ENCODE results near the gene UTP14A.

The UTP14A gene

DNA sequence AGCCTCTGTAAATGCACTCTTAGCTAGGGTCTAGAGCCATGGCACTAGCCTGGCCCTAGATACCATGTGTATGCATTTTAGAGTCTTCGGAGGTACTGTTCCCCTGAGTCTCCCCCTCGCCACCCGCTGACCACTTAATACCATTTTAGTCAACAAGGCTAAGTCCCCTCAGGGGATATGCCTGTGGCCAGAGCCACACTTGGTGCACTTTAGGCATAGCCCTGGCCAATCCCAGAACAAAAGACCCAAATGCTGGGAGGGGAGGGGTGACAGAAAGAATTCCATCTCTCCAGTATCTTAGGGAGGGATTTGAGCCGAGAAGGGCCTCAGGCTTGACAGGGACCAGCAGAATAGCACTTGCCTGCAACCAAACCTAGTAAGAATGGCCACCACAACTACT is 47.9 kb downstream of the UTP14A start:
- DNase-seq (ENCODE audit: low spot score), result no peak

DNA sequence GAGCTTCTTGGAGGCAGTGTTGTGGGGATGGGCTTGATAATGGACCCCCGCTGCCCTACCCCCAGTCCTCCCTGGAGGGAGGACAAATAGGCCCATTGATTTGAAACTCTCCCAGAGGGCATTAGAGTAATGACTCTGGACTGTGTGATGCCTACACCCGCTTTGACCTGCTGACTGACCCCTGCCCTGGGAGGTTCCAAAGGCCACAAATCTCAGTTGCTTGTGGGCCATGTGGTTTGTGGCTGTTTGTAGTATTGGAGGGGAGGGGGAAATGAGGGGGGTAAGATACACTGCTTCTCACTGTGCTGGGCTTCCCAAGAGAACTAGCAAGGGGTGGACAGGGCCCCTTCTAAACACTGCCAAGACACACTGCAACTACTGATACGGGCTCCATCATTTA is 48.8 kb downstream of the UTP14A start:
- DNase-seq (ENCODE audit: low spot score), result no peak

DNA sequence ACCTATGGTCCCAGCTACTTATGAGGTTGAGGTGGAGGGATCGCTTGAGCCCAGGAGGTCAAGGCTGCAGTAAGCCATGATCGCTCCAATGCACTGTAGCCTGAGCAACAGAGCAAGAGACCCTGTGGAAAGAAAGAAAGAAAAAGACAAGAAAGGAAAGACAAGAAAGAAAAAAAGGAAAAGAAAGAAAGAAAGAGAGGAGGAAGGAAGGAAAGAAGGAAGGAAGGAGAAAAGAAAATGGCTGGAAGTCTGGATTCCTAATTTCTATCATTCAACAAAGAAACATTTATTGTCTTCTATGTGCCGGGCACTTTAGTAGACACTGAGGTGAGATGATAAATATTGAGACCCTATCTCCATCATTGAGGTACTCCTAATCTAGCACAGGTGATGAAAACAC is 49.7 kb downstream of the UTP14A start:
- DNase-seq (ENCODE audit: low spot score), result no peak

DNA sequence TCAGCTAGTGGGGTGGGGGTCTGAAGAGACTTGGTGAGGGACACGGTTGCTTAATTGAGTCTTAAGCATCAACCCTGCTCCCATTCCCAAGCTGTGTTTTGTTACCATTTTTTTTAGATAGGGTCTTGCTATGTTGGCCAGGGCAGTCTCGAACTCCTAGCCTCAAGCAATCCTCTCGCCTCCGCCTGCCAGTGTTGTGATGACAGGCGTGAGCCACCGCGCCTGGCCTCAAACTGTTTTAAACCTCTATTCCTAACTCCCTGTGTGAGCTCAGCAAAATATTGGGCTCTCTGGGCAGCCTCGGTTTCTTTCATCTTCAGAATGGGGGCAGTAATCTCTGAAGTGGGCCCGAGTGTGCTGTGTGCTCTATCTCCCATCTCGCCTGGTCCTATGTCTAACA is 50.2 kb downstream of the UTP14A start:
- no peak for DNase-seq (ENCODE audit: low spot score)

DNA sequence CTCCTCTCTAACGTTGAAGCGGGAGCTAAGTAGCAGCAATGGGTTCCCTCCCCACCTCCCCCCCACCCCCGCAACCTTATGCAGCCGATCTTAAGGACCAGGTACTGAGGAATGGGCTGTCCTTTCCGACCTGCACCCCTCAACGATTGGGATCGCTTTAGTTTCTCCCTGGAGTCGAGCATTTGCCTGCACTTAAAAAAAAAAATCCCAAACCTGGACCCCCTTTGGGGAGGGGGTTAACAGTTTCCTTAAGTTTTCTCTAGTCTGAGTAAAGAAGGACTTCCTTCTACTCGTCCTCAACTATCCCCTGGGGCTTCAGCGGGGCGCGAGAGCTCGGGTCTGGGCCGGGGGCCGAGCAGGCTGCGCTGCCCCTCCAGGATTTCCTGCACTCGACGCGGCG is 50.8 kb downstream of the UTP14A start:
- no peak for DNase-seq (ENCODE audit: low spot score)

DNA sequence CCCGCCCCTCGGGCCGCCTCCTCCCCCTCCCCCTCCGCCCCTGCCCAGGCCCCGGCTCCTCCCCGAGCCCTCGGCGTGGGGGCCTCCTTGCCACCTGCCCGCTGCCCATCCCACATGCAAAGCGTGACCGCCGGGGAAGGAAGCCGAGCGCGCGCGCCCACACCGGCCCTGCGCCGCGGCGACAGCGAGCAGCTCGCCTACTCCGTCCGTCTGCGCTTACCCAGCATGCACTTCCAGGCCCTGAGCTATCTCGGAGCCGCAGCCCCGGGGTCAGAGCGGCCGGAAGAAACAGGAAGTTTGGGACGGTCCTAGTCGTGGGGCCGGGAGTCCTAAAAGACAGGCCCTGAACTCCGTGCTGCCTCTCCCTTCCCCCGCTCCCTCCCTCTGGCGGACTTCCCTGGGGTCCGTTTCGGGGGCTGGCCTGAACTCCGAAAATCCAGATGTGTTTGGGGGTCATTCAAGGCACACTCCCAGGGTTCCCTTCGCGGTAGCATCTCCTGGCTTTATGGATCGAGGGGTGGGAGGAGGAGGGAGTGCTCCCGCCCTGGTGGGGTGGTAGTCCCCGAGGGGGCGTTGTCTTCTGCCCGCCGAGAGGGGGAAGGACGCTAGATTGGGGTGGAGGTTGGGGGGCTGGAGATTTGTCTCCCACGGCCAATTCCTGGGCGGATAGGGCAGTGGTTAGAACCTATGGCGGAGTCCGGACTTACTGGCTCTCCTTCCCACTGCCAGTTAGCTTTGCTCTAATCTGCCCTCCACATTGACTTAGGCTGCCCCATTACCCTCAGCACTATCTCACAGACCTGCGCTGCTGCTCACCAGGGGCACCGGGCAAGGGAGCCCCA is 51.5 kb downstream of the UTP14A start:
- DNase-seq (ENCODE audit: low spot score), result peak; percentile 53

DNA sequence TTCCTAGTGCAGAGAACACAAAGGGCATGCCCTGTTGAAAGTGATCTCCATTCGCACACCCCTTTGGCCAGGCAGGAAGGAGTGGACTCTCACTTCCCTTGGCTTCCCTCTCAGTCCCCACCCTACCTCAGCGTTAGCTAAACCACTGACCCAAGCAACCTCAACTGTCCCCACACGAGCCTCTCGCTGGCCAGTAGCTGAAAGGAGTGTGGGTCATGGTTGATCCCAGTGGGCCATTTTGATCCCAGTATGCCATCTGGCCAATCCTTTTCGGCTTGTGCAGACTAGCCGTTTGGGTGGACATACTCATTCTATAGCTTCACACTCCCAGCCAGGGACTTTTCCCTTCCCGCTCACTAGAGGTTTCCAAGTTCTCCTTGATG is 52.1 kb downstream of the UTP14A start:
- no peak for DNase-seq (ENCODE audit: low spot score)

DNA sequence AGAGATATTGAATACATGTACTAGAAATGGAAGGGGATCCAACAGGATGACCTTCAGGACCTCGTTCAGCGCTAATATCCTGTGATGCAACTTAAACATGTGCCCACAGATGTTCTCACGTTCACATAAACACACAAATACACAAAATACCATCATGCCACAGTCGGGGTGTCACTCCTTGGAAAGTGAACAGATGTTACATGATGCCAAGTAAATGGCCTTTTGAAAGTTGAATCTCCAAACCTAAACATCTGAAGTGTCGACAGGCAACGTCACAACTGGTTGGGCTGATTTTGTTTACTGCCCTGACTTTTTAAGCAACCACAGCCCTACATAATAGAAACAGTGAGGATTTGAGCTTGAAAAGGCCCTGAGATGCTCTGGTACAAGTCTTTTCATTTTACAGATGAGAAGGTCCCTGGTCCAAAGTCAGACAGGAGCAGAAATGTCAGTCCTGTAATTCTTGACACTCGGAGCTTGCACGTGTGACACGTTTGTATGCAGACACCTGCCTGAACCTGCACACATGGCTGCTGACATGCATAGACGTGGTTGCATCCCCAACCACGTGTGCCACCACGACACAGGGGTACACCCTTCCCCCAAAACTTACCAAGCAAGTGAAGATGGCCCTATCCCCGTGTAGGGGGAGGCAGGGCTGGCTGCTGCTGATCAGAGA is 53.0 kb downstream of the UTP14A start:
- DNase-seq (ENCODE audit: low spot score), result no peak

DNA sequence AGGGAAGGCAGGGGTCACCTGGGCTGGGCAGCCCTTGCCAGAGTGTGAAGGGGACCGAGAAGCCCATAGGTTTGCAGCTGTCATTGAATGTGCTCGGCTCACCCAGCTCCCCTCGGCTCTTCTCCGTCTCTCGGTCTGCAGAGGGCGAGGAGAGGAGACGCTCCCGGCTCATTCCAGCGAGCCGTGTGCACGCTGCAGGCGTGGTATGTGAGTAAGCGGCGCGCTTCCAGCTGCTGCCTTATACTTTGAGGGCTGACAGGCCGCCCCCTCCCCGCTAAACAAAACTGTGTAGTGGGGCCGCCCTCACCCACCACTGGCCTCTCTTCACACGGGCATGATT is 53.5 kb downstream of the UTP14A start:
- DNase-seq (ENCODE audit: low spot score), result no peak

DNA sequence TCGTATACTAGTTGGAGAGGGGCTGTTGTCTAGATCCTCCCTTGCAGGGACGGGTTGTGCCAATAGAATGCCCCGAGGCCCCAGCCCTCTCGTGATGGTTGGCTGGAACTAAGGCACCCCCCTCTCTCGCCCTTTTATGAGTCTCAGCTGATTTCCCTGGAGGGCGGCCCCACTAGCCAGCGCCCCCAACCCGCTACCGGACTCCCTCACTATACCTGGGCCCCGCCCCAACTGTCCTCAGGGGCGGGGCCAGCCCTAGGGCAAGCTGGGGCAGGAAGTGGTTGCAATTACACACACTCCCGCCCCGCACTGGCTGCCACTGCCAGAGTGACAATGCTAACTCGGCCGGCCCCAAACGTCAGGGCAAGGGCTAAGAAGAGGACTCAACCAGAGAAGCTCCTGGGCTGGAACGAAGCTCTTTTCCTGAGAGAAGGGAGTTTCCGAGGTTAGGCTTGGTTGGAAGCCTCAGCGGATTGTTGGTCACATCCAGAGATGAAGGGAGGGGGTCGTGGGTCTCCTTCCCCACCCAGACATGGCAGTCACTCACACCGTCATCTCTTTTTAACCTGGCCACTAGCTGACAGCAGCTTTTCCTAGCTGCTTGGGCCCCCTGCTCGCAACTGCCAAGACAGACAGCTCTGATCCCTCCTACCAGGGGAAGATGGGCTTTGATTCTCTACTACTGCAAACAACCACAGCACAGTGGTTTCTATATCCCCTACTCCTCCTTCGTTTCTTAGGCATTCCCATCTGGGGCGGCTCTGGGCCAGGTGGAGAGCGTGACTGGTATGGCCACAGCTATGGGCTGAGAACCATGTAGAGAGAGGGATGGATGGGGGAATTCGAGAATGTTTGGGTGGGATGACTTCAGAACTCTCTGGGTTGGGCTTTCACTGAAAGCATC is 55.5 kb downstream of the UTP14A start:
- peak; percentile 69 for DNase-seq (ENCODE audit: low spot score)

DNA sequence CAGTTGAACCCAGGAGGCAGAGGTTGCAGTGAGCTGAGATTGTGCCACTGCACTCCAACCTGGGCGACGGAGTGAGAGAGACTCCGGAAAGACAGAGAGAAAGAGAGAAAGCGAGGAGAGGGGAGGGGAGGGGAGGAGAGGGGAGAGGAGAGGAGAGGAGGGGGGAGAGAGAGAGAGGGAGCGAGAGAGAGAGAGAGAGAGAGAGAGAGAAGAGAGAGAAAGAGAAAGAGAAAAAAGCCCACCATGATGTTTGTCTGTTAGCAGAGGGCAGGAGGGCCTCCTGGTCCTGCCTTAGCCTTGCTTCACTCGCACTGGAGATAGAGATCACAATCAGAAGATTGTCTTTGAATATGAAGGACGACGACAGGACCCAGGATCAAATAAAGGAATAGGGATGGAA is 57.8 kb downstream of the UTP14A start:
- DNase-seq (ENCODE audit: low spot score), result no peak

DNA sequence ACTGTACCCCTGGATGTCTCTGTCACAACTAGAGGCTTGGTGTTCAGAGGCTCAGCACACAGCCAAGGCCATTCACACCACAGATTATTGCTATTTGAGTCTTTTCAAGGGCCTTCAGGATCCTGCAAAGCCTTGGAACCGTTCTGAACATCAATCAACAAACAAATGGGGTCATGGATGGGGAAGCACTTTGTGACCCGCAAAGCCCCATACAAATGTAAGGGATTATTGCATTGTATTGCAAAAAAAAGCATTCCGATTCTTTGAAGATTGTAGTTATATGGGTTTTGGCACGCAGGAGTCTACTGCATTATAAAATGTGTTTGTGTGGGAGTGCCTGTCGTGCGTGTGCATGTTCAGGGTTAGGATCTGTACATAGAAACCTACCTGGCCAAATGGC is 59.2 kb downstream of the UTP14A start:
- no peak for DNase-seq (ENCODE audit: low spot score)

DNA sequence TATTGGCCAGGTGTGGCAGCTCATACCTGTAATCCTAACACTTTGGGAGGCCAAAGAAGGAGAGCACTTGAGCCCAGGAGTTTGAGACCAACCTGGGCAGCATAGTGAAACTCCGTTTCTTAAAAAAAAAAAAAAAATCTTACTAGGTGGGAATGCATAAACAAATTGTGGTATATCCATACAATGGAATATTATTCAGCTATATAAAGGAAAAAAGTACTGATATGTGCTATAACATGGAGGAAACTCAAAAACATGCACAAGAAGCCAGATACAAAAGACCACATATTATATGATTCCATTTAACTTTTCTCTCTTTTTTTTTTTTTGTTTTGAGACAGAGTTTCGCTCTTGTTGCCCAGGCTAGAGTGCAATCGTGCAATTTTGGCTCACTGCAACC is 63.0 kb downstream of the UTP14A start:
- no peak for DNase-seq (ENCODE audit: low spot score)

DNA sequence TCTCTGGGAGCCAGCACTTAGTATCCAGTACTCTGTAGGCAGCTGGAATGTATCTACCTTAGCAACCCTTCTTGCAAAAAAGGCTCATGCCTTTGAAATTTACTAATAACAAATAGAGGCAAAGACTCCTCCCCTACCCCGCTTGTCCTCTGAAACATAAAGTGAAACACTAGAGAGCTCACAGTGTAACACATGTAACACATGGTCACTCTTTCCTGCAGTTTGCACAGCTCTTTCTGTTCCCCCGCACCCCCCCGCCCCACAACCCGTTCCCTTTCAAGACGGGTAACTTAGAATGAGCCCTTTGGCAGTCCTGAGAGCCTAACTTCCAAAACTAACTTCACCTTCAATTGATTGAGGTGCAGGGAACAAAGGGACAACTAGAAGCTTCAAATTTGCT is 70.5 kb downstream of the UTP14A start:
- no peak for DNase-seq (ENCODE audit: low spot score)
